ENCODE results near the gene CEP192.

DNA sequence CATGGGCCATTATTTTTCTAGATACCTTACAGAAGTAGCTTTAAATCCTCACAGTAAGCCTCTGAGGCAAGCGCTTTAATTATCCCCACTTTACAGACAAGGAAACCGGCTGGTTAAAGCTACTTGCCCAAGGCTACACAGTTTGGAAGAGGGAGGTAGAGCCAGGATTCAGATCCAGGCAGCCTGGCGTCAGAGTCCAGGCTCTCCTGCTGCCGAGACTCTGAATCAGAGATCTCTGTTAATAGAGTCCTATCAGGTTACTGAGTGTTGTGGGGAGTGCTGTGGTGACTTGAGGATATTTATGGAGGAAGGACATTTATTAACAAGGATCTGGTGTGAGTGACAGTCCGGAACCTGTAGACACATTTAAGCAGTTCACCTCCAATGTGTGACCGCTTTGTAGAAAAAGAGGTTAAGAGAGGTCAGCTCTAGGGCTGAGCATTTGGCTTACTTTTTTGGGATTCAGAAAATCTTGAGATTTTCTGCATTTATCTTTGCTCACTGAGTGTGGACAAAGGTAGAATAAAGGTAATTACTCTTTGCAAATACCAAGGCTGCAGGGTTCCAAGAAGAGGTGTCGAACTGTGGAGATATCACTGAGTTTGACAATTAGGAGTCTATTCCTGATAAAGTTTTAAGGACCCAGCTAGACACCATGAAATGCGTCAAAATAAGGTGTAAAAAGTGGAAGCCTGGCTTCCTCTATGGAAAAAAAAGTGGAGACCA, 1.6 kb upstream of the CEP192 start:
- TF ChIP-seq, protein P1, sequence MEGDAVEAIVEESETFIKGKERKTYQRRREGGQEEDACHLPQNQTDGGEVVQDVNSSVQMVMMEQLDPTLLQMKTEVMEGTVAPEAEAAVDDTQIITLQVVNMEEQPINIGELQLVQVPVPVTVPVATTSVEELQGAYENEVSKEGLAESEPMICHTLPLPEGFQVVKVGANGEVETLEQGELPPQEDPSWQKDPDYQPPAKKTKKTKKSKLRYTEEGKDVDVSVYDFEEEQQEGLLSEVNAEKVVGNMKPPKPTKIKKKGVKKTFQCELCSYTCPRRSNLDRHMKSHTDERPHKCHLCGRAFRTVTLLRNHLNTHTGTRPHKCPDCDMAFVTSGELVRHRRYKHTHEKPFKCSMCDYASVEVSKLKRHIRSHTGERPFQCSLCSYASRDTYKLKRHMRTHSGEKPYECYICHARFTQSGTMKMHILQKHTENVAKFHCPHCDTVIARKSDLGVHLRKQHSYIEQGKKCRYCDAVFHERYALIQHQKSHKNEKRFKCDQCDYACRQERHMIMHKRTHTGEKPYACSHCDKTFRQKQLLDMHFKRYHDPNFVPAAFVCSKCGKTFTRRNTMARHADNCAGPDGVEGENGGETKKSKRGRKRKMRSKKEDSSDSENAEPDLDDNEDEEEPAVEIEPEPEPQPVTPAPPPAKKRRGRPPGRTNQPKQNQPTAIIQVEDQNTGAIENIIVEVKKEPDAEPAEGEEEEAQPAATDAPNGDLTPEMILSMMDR (conservative IDR thresholded peaks at IDR 0.05; ENCODE audit: low read length), result no peak
- no peak for TF ChIP-seq EZH2phosphoT487 (IDR thresholded peaks at IDR 0.05; ENCODE audit: borderline replicate concordance)
